H9 (cell line): Measurements from ENCODE around the gene NSG1. TPM values are rescaled to one million over a fixed set of nuclear protein-coding genes. Genes with fewer than 3 reads are reported as not detected.

Experiments used
- DNase-seq: peaks from one replicate; pipeline ENCODE4 v3.0.0-alpha.2; 2017
- H2AFZ ChIP-seq: one replicate; pipeline ENCODE4 v1.6.1; 2013; ENCODE audit warnings: mild to moderate bottlenecking, low read length, control low read depth, moderate library complexity
- H2AK5ac ChIP-seq: 2 replicates; pipeline ENCODE4 v1.6.1; 2013; ENCODE audit warnings: low read length, control low read depth, mixed read lengths; ENCODE audit not compliant: insufficient read length
- H2BK120ac ChIP-seq: one replicate; pipeline ENCODE4 v1.6.1; 2013; ENCODE audit warnings: low read depth, mild to moderate bottlenecking, low read length, control low read depth, inconsistent platforms; ENCODE audit not compliant: poor library complexity, severe bottlenecking
- H2BK12ac ChIP-seq: 2 replicates; pipeline ENCODE4 v1.6.1; 2013; ENCODE audit warnings: low read length, control low read depth, mixed read lengths, low read depth; ENCODE audit not compliant: insufficient read length
- H2BK15ac ChIP-seq: 2 replicates; pipeline ENCODE4 v1.6.1; 2013; ENCODE audit warnings: low read depth, low read length, control low read depth
- H2BK20ac ChIP-seq: one replicate; pipeline ENCODE4 v1.6.1; 2013; ENCODE audit warnings: low read depth, mild to moderate bottlenecking, low read length, control low read depth, inconsistent platforms; ENCODE audit not compliant: poor library complexity, severe bottlenecking
- H2BK5ac ChIP-seq: 2 replicates; pipeline ENCODE4 v1.6.1; 2013; ENCODE audit warnings: low read length, control low read depth, mixed read lengths; ENCODE audit not compliant: insufficient read length
- H3K14ac ChIP-seq: 2 replicates; pipeline ENCODE4 v1.6.1; 2013; ENCODE audit warnings: low read length, control low read depth; ENCODE audit not compliant: insufficient read depth
- H3K18ac ChIP-seq: 2 replicates; pipeline ENCODE4 v1.6.1; 2013; ENCODE audit warnings: low read depth, mild to moderate bottlenecking, mixed read lengths, low read length, control low read depth; ENCODE audit not compliant: insufficient read length
- H3K23ac ChIP-seq: 2 replicates; pipeline ENCODE4 v1.6.1; 2013; ENCODE audit warnings: low read length, control low read depth, mixed read lengths, low read depth; ENCODE audit not compliant: insufficient read length
- H3K23me2 ChIP-seq: 2 replicates; pipeline ENCODE4 v1.6.1; 2013; ENCODE audit warnings: low read depth, mild to moderate bottlenecking, mixed read lengths, low read length, control low read depth; ENCODE audit not compliant: insufficient read length, poor library complexity, severe bottlenecking
- H3K27ac ChIP-seq: 2 replicates; pipeline ENCODE4 v1.5.1; 2013; ENCODE audit warnings: low read length, control low read depth, mixed read lengths, low read depth; ENCODE audit not compliant: insufficient read length
- H3K27me3 ChIP-seq: 2 replicates; pipeline ENCODE4 v1.6.1; 2013; ENCODE audit warnings: low read length, control low read depth, inconsistent platforms; ENCODE audit not compliant: insufficient read depth
- H3K4ac ChIP-seq: 2 replicates; pipeline ENCODE4 v1.6.1; 2013; ENCODE audit warnings: low read depth, mild to moderate bottlenecking, control low read depth, inconsistent platforms, low read length, moderate library complexity
- H3K4me1 ChIP-seq: 2 replicates; pipeline ENCODE4 v1.6.1; 2013; ENCODE audit warnings: low read length, control low read depth, inconsistent platforms; ENCODE audit not compliant: insufficient read depth
- H3K4me2 ChIP-seq: 2 replicates; pipeline ENCODE4 v1.6.1; 2013; ENCODE audit warnings: low read length, control low read depth, mixed read lengths; ENCODE audit not compliant: insufficient read length, insufficient read depth
- H3K56ac ChIP-seq: 2 replicates; pipeline ENCODE4 v1.6.1; 2013; ENCODE audit warnings: low read depth, mild to moderate bottlenecking, mixed read lengths, low read length, control low read depth; ENCODE audit not compliant: insufficient read length
- H3K79me1 ChIP-seq: 2 replicates; pipeline ENCODE4 v1.6.1; 2013; ENCODE audit warnings: low read depth, mild to moderate bottlenecking, moderate library complexity, low read length, control low read depth, inconsistent platforms; ENCODE audit not compliant: insufficient read depth, poor library complexity, severe bottlenecking
- H3K79me2 ChIP-seq: 2 replicates; pipeline ENCODE4 v1.6.1; 2013; ENCODE audit warnings: low read length, control low read depth, inconsistent platforms; ENCODE audit not compliant: insufficient read depth
- H3K9ac ChIP-seq: 2 replicates; pipeline ENCODE4 v1.6.1; 2013; ENCODE audit warnings: low read length, control low read depth, mixed read lengths; ENCODE audit not compliant: insufficient read length; ENCODE audit errors: extremely low read depth
- H3K9me3 ChIP-seq: one replicate; pipeline ENCODE4 v1.6.1; 2013; ENCODE audit warnings: low read depth, low read length, inconsistent platforms; ENCODE audit not compliant: control insufficient read depth
- H3T11ph ChIP-seq: one replicate; pipeline ENCODE4 v1.6.1; 2013; ENCODE audit warnings: mild to moderate bottlenecking, low read length, control low read depth, inconsistent platforms
- H4K20me1 ChIP-seq: one replicate; pipeline ENCODE4 v1.6.1; 2013; ENCODE audit not compliant: control insufficient read depth, insufficient read length, insufficient read depth
- H4K5ac ChIP-seq: 2 replicates; pipeline ENCODE4 v1.6.1; 2013; ENCODE audit warnings: low read depth, mild to moderate bottlenecking, mixed read lengths, low read length, control low read depth; ENCODE audit not compliant: insufficient read length
- H4K8ac ChIP-seq: replicated peaks from 2 replicates; pipeline ENCODE4 v1.6.1; 2013; ENCODE audit warnings: low read length, control low read depth, mixed read lengths, low read depth; ENCODE audit not compliant: insufficient read length
- H4K91ac ChIP-seq: 2 replicates; pipeline ENCODE4 v1.6.1; 2013; ENCODE audit warnings: low read depth, mild to moderate bottlenecking, moderate library complexity, mixed read lengths, low read length, control low read depth; ENCODE audit not compliant: insufficient read length
- H3K27ac Mint-ChIP-seq, 3 experiments: 2 replicates in 2 of 3; 3 replicates in 1 of 3; pipeline ENCODE4 v1.8.0; 2020 to 2021; ENCODE audit warnings: mixed read lengths in 3 of 3, mild to moderate bottlenecking in 1 of 3, moderate library complexity in 1 of 3
- H3K27me3 Mint-ChIP-seq: 2 replicates; pipeline ENCODE4 v1.8.0; 2021; ENCODE audit warnings: low read depth, mild to moderate bottlenecking, moderate library complexity, mixed read lengths
- H3K36me3 Mint-ChIP-seq, 3 experiments: 2 replicates in 2 of 3; 3 replicates in 1 of 3; pipeline ENCODE4 v1.8.0; 2020 to 2021; ENCODE audit warnings: low read depth in 3 of 3, mixed read lengths in 3 of 3; ENCODE audit not compliant: insufficient read depth in 1 of 3
- H3K4me1 Mint-ChIP-seq, 2 experiments: 2 replicates each; pipeline ENCODE4 v1.8.0; 2020; ENCODE audit warnings: mixed read lengths in 2 of 2
- H3K4me3 Mint-ChIP-seq, 2 experiments: 2 replicates in 1 of 2; 3 replicates in 1 of 2; pipeline ENCODE4 v1.8.0; 2020 to 2021; ENCODE audit warnings: mild to moderate bottlenecking in 2 of 2, mixed read lengths in 2 of 2, moderate library complexity in 1 of 2
- H3K9me3 Mint-ChIP-seq, 2 experiments: 2 replicates in 1 of 2; 3 replicates in 1 of 2; pipeline ENCODE4 v1.8.0; 2020; ENCODE audit warnings: mild to moderate bottlenecking in 2 of 2, mixed read lengths in 2 of 2, moderate library complexity in 1 of 2
- CTCF ChIP-seq: fragments of 200-600 bp; sonication (generic); conservative IDR thresholded peaks from 3 replicates; pipeline ENCODE4 v1.8.0; 2021; ENCODE audit warnings: antibody characterized with exemption, mild to moderate bottlenecking
- WGBS: extraction: QIAGEN DNeasy Blood & Tissue Kit; methylation state at CpG from one replicate; pipeline ENCODE4 v1.1.7; 2013; ENCODE audit warnings: missing lambda C conversion rate, low lambda C conversion rate, mixed read lengths; ENCODE audit not compliant: insufficient read length; ENCODE audit errors: extremely low coverage; 5-methylcytosine and 5-hydroxymethylcytosine counted together
- total RNA-seq: library from RNA; stranded (reverse); gene quantifications from 2 replicates; pipeline ENCODE4 v1.2.1, GENCODE V29; 2021

Gene NSG1
- total RNA-seq, 1 experiment from 2014 or later: 9.3 TPM

GRCh38 chr4:4417886-4418285, 31.0 kb downstream of the NSG1 start:
- H3K23ac ChIP-seq: no peak overlapping the region

More at GRCh38 chr4:4417886-4418285, 31.0 kb downstream of the NSG1 start:
- no peak overlapping the region for H3K18ac ChIP-seq
- no peak overlapping the region for H3K4me3 Mint-ChIP-seq
- no peak overlapping the region for H3K27ac ChIP-seq
- peaks cover 2% of the 10 kb centered on the region for H4K20me1 ChIP-seq
- H3K56ac ChIP-seq: no peak overlapping the region
- WGBS: no CpG with 5 or more reads among the region's 7 CpGs
- peaks cover 0 to 2% of the 10 kb centered on the region in 2 experiments; a peak in 2 of 5 replicates for H3K9me3 Mint-ChIP-seq
- H3K4me1 ChIP-seq: no peaks in the 10 kb centered on the region
- no peaks in the 10 kb centered on the region for H3K79me1 ChIP-seq
- H3K27me3 ChIP-seq: no peaks in the 10 kb centered on the region
- H3K14ac ChIP-seq: no peak overlapping the region
- no peak overlapping the region for H4K91ac ChIP-seq
- H2AFZ ChIP-seq: no peak overlapping the region
- no peak overlapping the region for H2BK12ac ChIP-seq
- DNase-seq: peak; percentile 24
- H3K36me3 Mint-ChIP-seq: peaks cover 20 to 39% (median 31%) of the 10 kb centered on the region in 3 experiments
- no peaks in the 10 kb centered on the region for H3K23me2 ChIP-seq
- TF ChIP-seq CTCF: no peak
- H3K79me2 ChIP-seq: no peaks in the 10 kb centered on the region
- no peaks in the 10 kb centered on the region for H3K9me3 ChIP-seq
- no peak overlapping the region for H3K4ac ChIP-seq
- H3K27me3 Mint-ChIP-seq: no peaks in the 10 kb centered on the region
- no peak overlapping the region for H3K4me2 ChIP-seq
- H3T11ph ChIP-seq: no peak overlapping the region
- H2BK20ac ChIP-seq: no peak overlapping the region
- no peak overlapping the region for H3K9ac ChIP-seq
- no peak overlapping the region for H2BK15ac ChIP-seq
- H4K5ac ChIP-seq: no peak overlapping the region
- no peak overlapping the region for H2AK5ac ChIP-seq
- H4K8ac ChIP-seq: no peak overlapping the region
- H2BK5ac ChIP-seq: no peak overlapping the region
- H3K27ac Mint-ChIP-seq: no peak overlapping the region
- no peaks in the 10 kb centered on the region for H3K4me1 Mint-ChIP-seq
- no peak overlapping the region for H2BK120ac ChIP-seq
